PC-3 (cell line): ENCODE data around the gene GRIN2B.

ENCODE experiments used
- EZH2 ChIP-seq: fragments of 300-600 bp; sonication (generic); IDR thresholded peaks from one replicate; pipeline ENCODE4 v1.6.1; 2017; ENCODE audit warnings: antibody characterized with exemption, mild to moderate bottlenecking, low read length; ENCODE audit not compliant: unreplicated experiment
- EZH2phosphoT487 ChIP-seq: fragments of 300-600 bp; sonication (generic); IDR thresholded peaks from 2 replicates; pipeline ENCODE4 v1.6.1; 2018; ENCODE audit warnings: mild to moderate bottlenecking, antibody characterized with exemption, low read length, borderline replicate concordance
- TF ChIP-seq, protein P1 (sequence below): fragments of 300-600 bp; sonication (generic); conservative IDR thresholded peaks from 2 replicates; pipeline ENCODE4 v1.5.1; 2017; ENCODE audit warnings: antibody characterized with exemption, low read depth, mild to moderate bottlenecking, low read length

DNA sequence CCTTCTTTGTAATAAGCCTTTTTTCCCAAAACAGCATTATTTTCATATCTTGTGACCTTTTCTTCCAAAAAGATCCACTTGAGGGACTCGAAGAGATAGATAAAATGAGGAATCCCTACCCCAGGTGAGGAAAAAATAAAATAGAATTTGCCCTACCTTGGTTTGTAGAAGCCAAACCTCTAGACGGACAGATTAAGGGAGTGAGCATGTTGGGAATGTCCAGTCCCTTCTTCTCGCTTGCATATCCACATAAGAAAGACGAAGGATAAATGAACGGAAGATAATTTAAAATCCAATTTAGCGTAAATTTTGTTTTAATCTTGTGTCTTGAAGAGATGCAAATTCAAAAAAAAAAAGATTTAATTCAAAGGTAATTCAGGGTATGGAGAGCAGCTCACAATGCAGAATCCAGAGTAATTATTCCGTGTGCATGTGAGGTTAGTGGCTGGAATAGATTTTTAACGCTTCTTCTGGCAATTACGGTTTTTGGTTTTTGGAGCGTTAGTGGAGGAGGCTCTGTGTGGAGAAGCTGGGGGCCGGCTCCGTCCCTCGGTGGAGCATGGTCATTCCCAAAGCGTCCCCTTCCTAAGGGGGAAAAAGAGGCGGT, 1.5 kb downstream of the GRIN2B start:
- TF ChIP-seq, protein P1, sequence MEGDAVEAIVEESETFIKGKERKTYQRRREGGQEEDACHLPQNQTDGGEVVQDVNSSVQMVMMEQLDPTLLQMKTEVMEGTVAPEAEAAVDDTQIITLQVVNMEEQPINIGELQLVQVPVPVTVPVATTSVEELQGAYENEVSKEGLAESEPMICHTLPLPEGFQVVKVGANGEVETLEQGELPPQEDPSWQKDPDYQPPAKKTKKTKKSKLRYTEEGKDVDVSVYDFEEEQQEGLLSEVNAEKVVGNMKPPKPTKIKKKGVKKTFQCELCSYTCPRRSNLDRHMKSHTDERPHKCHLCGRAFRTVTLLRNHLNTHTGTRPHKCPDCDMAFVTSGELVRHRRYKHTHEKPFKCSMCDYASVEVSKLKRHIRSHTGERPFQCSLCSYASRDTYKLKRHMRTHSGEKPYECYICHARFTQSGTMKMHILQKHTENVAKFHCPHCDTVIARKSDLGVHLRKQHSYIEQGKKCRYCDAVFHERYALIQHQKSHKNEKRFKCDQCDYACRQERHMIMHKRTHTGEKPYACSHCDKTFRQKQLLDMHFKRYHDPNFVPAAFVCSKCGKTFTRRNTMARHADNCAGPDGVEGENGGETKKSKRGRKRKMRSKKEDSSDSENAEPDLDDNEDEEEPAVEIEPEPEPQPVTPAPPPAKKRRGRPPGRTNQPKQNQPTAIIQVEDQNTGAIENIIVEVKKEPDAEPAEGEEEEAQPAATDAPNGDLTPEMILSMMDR = no peak
- TF ChIP-seq EZH2phosphoT487 (no peak), EZH2 (no peak)
